ENCODE results near the gene AGK.
A peak's percentile ranks its signal among the peaks of the same experiment; 100 is the strongest.
"Not testable (repeated sequence)": the region's sequence is repeated elsewhere in the genome, so short reads cannot be mapped to it uniquely, and the experiment has no call there.

AGK gene

GRCh38 chr7:141634065-141634464, 82.9 kb downstream of the AGK start:
- DNase-seq (ENCODE audit: low read depth) = no peak
- in situ Hi-C loops (cut with HindIII; ENCODE audit: low sequenced_read_pairs) = no loop called here
- no peak overlapping the region for H3K4me3 ChIP-seq (ENCODE audit: low read depth, low read length)
- TF ChIP-seq, protein P1, sequence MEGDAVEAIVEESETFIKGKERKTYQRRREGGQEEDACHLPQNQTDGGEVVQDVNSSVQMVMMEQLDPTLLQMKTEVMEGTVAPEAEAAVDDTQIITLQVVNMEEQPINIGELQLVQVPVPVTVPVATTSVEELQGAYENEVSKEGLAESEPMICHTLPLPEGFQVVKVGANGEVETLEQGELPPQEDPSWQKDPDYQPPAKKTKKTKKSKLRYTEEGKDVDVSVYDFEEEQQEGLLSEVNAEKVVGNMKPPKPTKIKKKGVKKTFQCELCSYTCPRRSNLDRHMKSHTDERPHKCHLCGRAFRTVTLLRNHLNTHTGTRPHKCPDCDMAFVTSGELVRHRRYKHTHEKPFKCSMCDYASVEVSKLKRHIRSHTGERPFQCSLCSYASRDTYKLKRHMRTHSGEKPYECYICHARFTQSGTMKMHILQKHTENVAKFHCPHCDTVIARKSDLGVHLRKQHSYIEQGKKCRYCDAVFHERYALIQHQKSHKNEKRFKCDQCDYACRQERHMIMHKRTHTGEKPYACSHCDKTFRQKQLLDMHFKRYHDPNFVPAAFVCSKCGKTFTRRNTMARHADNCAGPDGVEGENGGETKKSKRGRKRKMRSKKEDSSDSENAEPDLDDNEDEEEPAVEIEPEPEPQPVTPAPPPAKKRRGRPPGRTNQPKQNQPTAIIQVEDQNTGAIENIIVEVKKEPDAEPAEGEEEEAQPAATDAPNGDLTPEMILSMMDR (IDR thresholded peaks at IDR 0.05; ENCODE audit: low read depth, low read length, missing control alignments) = no peak

DNA sequence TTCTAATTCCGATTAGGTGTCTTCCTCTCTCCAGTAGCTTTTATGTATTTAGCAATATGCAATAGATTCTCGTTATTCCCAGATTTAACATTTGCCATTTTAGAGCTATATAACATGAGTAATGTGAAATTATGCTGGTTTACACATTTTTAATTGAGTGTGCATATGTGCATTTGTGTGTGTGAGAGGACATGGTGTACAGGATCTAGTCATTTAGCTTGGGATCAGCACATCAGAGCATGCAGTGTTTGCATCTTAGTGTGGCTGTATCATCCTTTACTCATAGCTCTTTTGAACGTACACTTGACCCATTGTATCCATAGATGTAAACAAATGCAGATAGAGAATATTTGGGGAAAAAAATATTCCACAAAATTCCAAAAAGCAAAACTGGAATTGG, 84.8 kb downstream of the AGK start:
- TF ChIP-seq, protein P1 (IDR thresholded peaks at IDR 0.05; ENCODE audit: low read depth, low read length, missing control alignments) = no peak
- in situ Hi-C loops (cut with HindIII; ENCODE audit: low sequenced_read_pairs) = no loop called here
- DNase-seq (ENCODE audit: low read depth) = no peak
- H3K4me3 ChIP-seq (ENCODE audit: low read depth, low read length) = no peak overlapping the region

DNA sequence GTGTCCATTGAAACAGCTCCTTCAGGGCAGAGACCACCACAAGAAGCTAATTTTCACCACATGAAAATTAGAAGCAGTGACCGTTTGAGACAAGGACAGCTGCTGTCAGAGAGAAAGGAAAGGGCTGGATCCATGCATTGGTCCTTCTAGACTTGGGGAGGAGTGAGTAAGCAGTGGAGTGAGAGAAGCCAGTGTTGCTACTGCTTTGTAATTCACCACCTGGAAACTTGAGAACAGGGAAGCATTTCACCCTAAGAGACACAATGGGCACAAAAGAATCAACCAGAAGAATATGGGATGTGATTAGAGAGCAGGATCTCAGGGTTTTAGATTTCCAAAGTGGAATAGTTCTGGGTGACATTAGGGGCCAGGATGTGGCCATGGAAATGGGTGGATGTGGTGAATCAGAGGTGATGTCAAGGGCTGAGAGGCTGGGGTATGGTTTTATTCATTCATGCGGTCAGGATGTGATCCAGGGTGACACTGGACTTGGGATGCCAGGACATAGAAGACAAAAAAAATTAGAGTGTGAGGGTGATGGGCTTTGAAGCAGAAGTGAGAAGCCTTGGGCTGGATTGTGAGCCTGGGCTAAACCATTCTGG, 89.1 kb downstream of the AGK start:
- no peak overlapping the region for H3K4me3 ChIP-seq (ENCODE audit: low read depth, low read length)
- no peak for DNase-seq (ENCODE audit: low read depth)
- in situ Hi-C loops (cut with HindIII; ENCODE audit: low sequenced_read_pairs) = no loop called here
- TF ChIP-seq, protein P1 (IDR thresholded peaks at IDR 0.05; ENCODE audit: low read depth, low read length, missing control alignments) = no peak

GRCh38 chr7:141641876-141642275, 90.7 kb downstream of the AGK start:
- in situ Hi-C loops (cut with HindIII; ENCODE audit: low sequenced_read_pairs) = no loop called here
- H3K4me3 ChIP-seq (ENCODE audit: low read depth, low read length) = no peak overlapping the region
- TF ChIP-seq, protein P1 (IDR thresholded peaks at IDR 0.05; ENCODE audit: low read depth, low read length, missing control alignments) = peak; percentile 10
- no peak for DNase-seq (ENCODE audit: low read depth)

DNA sequence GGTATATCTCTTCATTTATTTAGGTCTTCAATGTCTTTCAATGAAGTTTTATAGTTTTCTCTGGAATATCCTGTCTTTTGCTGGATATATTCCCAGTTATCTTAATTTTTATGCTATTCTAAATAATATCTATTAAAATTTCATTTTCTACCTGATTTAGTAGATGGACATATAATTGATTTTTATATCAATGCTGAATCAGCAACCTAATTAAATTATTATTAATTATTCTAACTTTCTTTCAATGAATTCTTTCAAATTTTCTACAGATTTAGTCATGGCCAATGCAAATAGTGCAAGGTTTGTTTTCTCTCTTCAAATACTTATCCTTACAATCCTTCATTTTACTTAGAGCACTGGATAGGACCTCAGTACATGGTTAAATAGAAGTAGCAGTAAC, 94.0 kb downstream of the AGK start:
- DNase-seq (ENCODE audit: low read depth) = no peak
- H3K4me3 ChIP-seq (ENCODE audit: low read depth, low read length) = no peak overlapping the region
- TF ChIP-seq, protein P1 (IDR thresholded peaks at IDR 0.05; ENCODE audit: low read depth, low read length, missing control alignments) = no peak
- in situ Hi-C loops (cut with HindIII; ENCODE audit: low sequenced_read_pairs) = no loop called here

DNA sequence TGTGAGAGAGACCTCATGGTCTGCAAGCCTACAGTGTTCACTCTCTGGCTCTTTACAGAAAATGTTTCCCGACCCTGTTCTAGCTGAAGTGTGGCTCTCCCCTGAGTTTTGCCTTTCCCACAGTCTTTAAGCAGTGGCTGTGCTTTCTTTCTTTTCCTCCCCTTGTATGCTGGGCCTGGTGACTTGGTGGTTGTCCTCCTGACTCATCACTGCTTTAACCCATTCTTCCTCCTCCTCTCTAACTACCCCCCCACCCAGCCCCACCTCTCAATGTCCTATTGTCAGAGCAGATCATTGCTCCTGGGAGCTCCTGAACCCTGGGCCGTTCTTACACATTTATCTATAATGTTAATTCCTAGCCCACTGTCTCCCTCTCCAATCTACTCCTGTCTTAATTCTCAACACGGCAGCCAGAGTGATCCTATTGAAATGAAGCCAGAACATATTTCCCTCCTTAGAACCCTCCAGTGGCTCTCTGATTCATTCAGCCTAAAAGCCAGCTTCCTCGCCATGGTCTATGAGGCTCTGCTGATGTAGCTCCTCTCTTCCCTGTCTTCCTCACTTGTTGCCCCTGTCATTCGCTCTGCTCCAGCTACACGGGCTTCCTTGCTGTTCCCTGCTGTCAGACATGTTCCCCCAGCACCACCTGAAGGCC, 95.7 kb downstream of the AGK start:
- no peak overlapping the region for H3K4me3 ChIP-seq (ENCODE audit: low read depth, low read length)
- TF ChIP-seq, protein P1 (IDR thresholded peaks at IDR 0.05; ENCODE audit: low read depth, low read length, missing control alignments) = no peak
- in situ Hi-C loops (cut with HindIII; ENCODE audit: low sequenced_read_pairs) = no loop called here
- no peak for DNase-seq (ENCODE audit: low read depth)

GRCh38 chr7:141647701-141648100, 96.5 kb downstream of the AGK start:
- in situ Hi-C loops (cut with HindIII; ENCODE audit: low sequenced_read_pairs); H3K4me3 ChIP-seq (ENCODE audit: low read depth, low read length); DNase-seq (ENCODE audit: low read depth): not testable (repeated sequence)

All from astrocyte of the cerebellum (primary cell).